ENCODE results near the gene TSSK6.

DNA sequence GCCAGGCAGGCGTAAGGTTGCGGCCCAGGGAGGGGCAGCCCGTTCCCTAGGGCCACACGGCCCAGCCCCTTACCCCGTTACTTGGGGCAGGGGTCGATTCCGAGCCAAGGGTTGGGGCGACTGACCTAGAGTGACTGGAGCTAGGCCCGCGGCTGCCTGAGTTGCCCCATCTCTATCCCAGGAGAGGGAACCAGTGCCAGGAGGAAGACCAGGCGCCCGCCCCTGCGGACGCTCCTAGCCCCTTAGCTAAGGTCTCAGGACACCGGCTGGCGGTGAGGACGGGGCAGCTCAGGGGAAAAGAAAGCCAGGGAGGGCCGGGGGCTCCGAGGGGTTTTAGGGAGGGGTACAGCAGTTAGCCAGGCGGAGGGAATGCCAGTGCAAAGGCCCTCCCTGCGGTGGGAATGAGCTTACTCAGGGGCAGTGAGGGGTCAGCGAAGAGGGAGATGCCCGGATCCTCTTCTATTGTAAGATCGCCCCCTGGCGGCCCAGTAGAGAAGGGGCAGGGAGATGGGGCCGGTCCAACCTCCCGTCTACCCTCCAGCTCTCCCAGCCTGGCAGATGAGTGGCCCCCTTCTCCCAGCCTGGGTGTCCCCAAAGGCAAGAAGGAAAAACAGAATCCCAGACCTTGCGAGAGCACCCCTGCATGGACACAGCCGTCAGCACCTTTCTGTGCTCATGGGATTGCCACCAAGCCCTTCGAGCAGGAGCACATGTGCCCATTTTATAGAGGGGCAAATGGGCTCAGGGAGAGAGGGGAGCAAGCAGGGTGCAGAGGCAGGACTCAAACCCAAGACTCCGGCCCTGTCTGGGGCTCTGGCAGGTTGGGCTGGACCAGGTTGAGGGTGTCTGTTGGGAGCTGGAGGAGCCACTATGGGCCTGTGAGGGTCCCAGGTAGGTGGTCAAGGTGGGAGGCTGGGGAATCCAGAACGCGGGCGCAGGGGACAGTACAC is 39.0 kb upstream of the TSSK6 start:
- TF ChIP-seq, protein P1, sequence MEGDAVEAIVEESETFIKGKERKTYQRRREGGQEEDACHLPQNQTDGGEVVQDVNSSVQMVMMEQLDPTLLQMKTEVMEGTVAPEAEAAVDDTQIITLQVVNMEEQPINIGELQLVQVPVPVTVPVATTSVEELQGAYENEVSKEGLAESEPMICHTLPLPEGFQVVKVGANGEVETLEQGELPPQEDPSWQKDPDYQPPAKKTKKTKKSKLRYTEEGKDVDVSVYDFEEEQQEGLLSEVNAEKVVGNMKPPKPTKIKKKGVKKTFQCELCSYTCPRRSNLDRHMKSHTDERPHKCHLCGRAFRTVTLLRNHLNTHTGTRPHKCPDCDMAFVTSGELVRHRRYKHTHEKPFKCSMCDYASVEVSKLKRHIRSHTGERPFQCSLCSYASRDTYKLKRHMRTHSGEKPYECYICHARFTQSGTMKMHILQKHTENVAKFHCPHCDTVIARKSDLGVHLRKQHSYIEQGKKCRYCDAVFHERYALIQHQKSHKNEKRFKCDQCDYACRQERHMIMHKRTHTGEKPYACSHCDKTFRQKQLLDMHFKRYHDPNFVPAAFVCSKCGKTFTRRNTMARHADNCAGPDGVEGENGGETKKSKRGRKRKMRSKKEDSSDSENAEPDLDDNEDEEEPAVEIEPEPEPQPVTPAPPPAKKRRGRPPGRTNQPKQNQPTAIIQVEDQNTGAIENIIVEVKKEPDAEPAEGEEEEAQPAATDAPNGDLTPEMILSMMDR (conservative IDR thresholded peaks at IDR 0.05; ENCODE audit: low read depth, low read length), result peak; percentile 61
- no peak for TF ChIP-seq BHLHE40 (IDR thresholded peaks at IDR 0.05; ENCODE audit: low read depth, low read length)
- TF ChIP-seq POLR2A (IDR thresholded peaks at IDR 0.05; ENCODE audit: low read depth, low read length), result no peak
- TF ChIP-seq MAFK (IDR thresholded peaks at IDR 0.05; ENCODE audit: low read depth, low read length), result no peak
- TF ChIP-seq RAD21 (IDR thresholded peaks at IDR 0.05; ENCODE audit: low read length), result peak; percentile 48
- peak; percentile 49 for TF ChIP-seq SMC3 (IDR thresholded peaks at IDR 0.05; ENCODE audit: low read depth, low read length)
- no peak for TF ChIP-seq RCOR1 (IDR thresholded peaks at IDR 0.05; ENCODE audit: insufficient replicate concordance, low read length)
- TF ChIP-seq MAZ (IDR thresholded peaks at IDR 0.05; ENCODE audit: borderline replicate concordance, low read depth, low read length), result no peak
- TF ChIP-seq, protein P2, sequence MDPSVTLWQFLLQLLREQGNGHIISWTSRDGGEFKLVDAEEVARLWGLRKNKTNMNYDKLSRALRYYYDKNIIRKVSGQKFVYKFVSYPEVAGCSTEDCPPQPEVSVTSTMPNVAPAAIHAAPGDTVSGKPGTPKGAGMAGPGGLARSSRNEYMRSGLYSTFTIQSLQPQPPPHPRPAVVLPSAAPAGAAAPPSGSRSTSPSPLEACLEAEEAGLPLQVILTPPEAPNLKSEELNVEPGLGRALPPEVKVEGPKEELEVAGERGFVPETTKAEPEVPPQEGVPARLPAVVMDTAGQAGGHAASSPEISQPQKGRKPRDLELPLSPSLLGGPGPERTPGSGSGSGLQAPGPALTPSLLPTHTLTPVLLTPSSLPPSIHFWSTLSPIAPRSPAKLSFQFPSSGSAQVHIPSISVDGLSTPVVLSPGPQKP (IDR thresholded peaks at IDR 0.05; ENCODE audit: borderline replicate concordance, low read depth, low read length), result no peak
- TF ChIP-seq NFE2L2 (IDR thresholded peaks at IDR 0.05; ENCODE audit: low read depth, low read length), result no peak
- TF ChIP-seq MXI1 (IDR thresholded peaks at IDR 0.05; ENCODE audit: borderline replicate concordance, low read depth, low read length), result no peak
- no peak for TF ChIP-seq CEBPB (IDR thresholded peaks at IDR 0.05; ENCODE audit: low read depth, low read length)
- TF ChIP-seq, protein P3, sequence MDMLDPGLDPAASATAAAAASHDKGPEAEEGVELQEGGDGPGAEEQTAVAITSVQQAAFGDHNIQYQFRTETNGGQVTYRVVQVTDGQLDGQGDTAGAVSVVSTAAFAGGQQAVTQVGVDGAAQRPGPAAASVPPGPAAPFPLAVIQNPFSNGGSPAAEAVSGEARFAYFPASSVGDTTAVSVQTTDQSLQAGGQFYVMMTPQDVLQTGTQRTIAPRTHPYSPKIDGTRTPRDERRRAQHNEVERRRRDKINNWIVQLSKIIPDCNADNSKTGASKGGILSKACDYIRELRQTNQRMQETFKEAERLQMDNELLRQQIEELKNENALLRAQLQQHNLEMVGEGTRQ (IDR thresholded peaks at IDR 0.05; ENCODE audit: low read depth, low read length), result no peak

All from IMR-90 (cell line).